Frontal cortex (tissue), 4 donors: ENCODE results near the gene NCOA1. TPM values are rescaled to one million over a fixed set of nuclear protein-coding genes. Genes with fewer than 3 reads are reported as not detected.
"Not testable (repeated sequence)": the region's sequence is repeated elsewhere in the genome, so short reads cannot be mapped to it uniquely, and the experiment has no call there.

Experiments
- DNase-seq, 2 donors: peaks; one replicate each; pipeline ENCODE4 v3.0.0; 2012; ENCODE audit warnings: low spot score in 2 of 2
- FAIRE-seq: peaks from 2 replicates; lab custom pipeline; 2012; peaks lifted over from hg19 to GRCh38; lab: Jason Lieb, UNC
- total RNA-seq: library from RNA; depleted of rRNA; stranded (reverse); fragments of >200 nt; gene quantifications from one replicate; pipeline ENCODE4 v1.2.3, GENCODE V29; 2014
- donor health status: control.
- donor health status: control.
- donor health status: control.

The NCOA1 gene
- total RNA-seq, 1 donor from 2014 or later, result 150 TPM

DNA sequence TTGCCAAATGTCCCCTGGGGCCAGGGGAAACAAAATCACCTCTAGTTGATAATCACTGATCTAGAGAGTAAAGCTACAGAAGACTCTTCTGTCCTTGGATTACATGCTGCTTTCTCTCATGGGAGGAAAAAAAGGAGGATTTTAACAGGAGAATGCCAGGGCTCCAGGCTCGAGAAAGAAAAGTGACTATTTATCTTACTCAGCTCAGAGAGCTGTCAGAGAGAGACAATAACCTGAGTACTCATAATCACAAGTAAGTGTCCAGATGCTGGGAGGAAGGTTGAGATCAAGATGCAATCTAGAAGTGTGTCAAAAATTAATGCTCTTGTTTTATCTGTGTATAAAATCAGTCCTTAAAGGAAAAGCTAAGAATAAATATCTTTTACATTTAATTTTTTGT, 168.8 kb downstream of the NCOA1 start:
- FAIRE-seq (no peak), DNase-seq (no peak)

DNA sequence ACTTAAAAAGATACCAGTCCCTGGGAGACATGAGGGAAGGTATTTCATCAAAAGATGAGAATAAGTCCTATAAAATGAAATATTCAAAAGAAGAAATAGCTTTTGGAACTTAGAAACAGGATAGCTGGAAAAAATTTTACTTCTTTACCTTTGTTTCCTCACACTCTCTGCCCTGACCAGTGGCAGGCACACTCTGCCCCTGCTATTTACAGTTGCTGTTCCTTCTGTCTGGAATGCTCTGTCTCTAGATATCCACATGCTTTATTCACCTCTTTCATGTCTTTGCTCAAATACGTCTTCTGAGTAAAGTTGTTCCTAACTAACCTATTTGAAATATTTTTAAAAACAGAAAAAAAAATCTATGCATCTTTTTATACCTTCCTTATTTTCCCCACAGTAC, 176.5 kb downstream of the NCOA1 start:
- no peak for FAIRE-seq
- DNase-seq, result no peak

GRCh38 chr2:24671230-24671629, 180.2 kb downstream of the NCOA1 start:
- no peak for DNase-seq
- FAIRE-seq, result no peak

GRCh38 chr2:24672589-24672988, 181.5 kb downstream of the NCOA1 start:
- FAIRE-seq (no peak), DNase-seq (no peak)

GRCh38 chr2:24675338-24675737, 184.3 kb downstream of the NCOA1 start:
- FAIRE-seq (no peak), DNase-seq (no peak)

GRCh38 chr2:24676493-24676892, 185.4 kb downstream of the NCOA1 start:
- DNase-seq (no peak), FAIRE-seq (no peak)

GRCh38 chr2:24678066-24678465, 187.0 kb downstream of the NCOA1 start:
- not testable (repeated sequence) for FAIRE-seq, DNase-seq

- DNase-seq, result no peak
- no peak for FAIRE-seq
Measured at GRCh38 chr2:24680196-24680595, 189.1 kb downstream of the NCOA1 start.

DNA sequence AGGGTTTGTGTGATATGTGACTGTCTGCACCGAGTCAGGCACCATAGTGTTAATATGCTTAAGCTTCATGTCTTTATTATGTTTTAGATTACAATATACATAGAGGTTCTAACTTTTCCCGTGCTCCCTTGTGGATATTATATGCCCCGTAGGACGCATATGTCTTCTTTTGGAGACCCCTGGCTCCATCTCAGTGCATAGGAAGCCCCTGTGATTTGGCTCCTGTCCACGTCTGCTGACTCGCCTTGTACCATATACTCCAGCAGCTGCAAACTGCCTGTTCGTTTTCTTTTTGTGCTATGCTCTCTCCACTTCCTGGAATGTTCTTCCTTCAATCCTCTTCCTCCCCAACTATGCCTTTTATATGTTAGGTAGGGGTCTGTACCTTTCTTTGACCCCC, 191.2 kb downstream of the NCOA1 start:
- FAIRE-seq (no peak), DNase-seq (no peak)

DNA sequence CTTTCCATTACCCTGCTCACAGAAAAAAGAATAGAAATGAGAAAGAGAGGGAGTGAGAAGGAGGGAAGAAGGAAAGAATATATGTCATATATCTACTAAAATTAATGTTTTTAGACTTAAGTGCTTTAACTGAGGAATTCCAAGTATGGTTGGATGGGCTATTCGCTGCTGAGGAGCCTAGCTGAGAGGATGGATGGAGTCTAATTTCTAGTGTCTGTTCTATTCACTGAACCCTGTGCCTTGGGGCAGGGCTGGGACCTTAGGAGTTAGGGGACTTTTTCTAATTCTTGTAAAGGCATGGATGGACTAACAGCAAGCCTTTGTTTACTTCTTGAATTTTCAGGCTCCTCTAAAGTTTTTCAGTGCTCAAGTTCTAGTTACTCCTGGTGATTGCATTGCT, 192.4 kb downstream of the NCOA1 start:
- DNase-seq, result no peak
- FAIRE-seq, result no peak

DNA sequence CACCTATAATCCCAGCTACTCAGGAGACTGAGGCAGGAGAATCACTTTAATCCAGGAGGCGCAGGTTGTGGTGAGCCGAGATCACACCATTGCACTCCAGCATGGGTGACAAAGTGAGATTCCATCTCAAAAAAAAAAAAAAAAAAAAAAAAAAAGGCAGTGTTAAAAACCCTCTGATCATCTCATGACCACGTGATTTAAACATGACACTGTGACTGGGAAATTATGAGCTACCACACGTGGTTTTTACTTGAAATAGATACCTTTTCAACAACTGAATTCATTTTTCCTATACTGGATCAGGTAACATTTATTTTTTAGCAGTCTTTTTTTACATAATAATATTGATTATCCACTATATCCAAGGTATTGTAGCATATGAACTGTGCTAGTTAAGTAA, 199.5 kb downstream of the NCOA1 start:
- DNase-seq, result no peak
- FAIRE-seq, result no peak

- no peak for FAIRE-seq
- no peak for DNase-seq
Measured at GRCh38 chr2:24691806-24692205, 200.8 kb downstream of the NCOA1 start.

DNA sequence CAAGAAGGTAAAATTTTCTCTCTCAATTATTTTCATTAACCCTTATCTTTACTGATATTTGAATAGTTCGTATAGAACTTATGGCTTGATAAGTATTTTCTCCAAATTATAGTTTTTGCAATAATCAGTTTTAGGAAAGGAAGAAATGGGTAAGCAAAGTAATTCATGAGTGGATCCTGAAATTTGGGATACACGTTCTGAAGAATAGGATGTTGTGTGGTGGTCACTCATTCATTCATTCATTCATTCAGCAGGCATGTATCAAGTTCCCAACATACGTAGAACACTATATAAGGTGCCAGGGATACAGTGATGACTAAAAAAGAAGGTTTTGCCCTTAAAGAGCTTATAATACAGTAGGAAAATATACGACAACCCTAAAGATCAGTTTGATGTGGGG, 206.7 kb downstream of the NCOA1 start:
- FAIRE-seq, result no peak

GRCh38 chr2:24702800-24703199, 211.7 kb downstream of the NCOA1 start:
- DNase-seq, result no peak
- no peak for FAIRE-seq

More for the DNA sequence above, 206.7 kb downstream of the NCOA1 start:
- no peak for DNase-seq

DNA sequence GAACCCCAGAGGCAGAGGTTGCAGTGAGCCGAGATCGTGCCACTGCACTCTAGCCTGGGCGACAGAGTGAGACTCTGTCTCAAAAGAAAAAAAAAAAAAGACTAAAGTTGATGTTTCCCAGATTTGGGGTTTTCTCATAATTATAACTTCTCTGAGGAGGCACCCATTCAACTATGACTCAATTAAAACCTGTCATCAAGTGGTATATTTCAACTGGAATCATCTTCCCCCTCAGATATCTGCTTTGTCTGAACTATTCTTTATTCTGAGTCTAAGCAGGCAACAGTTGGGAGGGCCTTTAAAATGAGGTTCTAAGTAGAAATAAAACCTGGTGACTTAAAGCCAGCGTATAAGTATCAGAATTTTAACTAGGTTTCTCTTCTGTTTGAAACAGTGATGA, 213.6 kb downstream of the NCOA1 start:
- FAIRE-seq (no peak), DNase-seq (no peak)

- no peak for DNase-seq
- no peak for FAIRE-seq
Measured at GRCh38 chr2:24707143-24707542, 216.1 kb downstream of the NCOA1 start.

DNA sequence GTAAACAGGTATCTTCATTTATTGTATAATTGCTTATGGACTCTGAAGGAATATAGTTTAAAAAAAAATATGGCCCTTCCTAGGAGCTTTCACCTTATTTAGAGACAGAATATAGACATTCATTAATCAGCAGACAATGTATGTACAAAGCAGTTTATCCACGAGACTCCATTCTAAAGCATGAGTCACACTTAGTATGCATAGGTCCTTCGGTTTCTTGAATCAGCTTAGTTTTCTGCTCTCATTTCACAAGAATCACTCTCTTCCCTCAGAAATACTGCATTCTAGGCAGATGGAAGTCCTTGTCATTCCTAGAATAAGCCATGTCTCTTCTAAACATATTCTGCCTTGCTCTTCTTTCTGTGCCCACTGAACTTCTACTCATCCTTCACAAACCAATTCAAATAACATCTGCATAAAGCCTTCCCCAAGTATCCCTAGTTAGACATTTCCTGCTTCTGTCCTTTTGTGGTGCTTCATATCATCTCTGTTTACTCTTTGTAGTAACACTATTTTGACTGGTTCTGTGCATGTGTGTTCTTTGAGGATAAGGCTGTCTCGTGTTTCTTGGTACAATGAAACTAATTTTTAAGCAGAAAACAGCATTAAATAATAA, 217.6 kb downstream of the NCOA1 start:
- DNase-seq, result no peak
- FAIRE-seq, result no peak

DNA sequence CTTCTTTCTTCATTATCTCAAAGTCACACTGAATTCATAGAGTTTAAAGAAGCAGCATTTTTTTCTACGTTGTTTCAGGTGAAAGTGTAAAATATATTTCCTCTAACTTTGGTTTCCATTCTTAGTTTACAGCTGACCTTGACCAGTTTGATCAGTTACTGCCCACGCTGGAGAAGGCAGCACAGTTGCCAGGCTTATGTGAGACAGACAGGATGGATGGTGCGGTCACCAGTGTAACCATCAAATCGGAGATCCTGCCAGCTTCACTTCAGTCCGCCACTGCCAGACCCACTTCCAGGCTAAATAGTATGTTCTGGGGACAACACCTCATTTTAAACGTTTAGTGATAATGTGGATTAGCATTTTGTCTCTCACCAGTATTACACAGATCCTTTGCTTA, 219.8 kb downstream of the NCOA1 start:
- FAIRE-seq (no peak), DNase-seq (no peak)

GRCh38 chr2:24711865-24712264, 220.8 kb downstream of the NCOA1 start:
- DNase-seq (no peak), FAIRE-seq (no peak)

- no peak for DNase-seq
- no peak for FAIRE-seq
Measured at GRCh38 chr2:24712296-24712695, 221.2 kb downstream of the NCOA1 start.

DNA sequence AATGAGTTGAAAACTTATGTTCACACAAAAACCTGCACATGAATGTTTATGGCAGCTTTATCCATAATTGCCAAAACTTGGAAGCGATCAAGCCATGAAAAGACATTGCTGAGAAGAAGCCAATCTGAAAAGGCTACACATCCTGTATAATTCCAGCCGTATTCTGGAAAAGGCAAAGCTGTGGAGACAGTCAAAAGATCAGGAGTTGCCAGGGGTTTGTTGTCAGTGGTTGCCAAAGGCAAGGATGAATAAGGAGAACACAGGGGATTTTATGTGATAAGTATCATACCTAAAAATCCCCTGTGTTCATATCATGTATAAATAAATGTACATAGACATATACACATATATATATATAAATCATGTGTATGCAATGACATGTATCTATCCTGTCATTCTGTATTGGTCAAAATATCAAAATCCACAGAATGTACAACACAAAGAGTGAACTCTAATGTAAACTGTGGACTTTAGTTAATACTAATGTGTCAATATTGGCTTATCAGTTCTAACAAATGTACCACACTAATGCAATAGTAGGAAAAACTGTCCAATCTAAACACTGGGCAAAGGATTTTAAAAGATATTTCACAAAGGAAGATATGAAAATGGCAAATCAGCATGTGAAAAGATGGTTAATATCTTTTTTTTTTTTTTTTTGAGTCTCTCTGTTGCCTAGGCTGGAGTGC, 226.4 kb downstream of the NCOA1 start:
- no peak for FAIRE-seq
- DNase-seq, result no peak

GRCh38 chr2:24720310-24720709, 229.3 kb downstream of the NCOA1 start:
- no peak for FAIRE-seq
- no peak for DNase-seq
